Fibroblast of lung (primary cell): ENCODE measurements around the gene STPG1.

Experiments used
- CTCF ChIP-seq, 2 donors: IDR thresholded peaks in 1 of 2; conservative IDR thresholded peaks in 1 of 2; 1 replicate in 1 of 2; 2 replicates in 1 of 2; pipeline ENCODE4 v1.5.1; 2011 to 2012; ENCODE audit warnings: low read length in 2 of 2, control low read depth in 1 of 2, inconsistent platforms in 1 of 2, low read depth in 1 of 2, mild to moderate bottlenecking in 1 of 2
- EZH2 ChIP-seq: IDR thresholded peaks from 2 replicates; pipeline ENCODE4 v1.5.1; 2012; ENCODE audit warnings: low read length, control low read depth, mild to moderate bottlenecking; ENCODE audit errors: missing control alignments

DNA sequence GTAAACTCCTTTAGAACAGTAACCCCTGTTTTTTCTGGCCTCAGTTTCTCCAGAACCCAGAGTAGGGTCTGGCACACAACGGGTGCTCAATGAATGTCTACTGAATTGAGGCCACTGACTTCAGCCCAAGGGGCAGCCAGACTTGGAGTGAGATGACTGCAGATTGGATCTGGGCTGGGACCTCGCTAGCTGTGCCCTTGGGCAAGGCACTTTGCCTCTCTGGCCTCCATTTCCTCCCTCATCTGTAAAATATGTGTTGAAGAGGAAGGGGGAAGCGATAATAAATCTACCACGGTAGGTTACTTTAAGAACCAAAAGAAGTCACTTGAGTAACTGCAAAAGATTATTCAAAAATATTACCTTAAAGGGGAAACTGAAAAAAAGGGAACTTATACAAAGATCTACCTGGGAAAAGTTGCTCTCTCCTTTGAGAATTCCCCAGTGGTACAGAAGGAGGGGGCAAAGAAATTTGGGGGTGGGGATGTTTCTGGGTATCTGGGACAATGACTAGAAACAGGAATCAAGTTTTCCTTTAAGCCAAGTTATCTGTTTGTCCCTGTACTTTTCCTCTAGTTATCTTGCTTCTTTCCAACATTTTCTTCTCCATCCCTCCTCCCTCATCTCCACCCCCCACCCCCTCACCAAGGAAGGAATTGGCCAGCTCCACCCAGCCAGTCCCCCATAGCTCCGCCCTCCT lies 94.8 kb downstream of the STPG1 start:
- TF ChIP-seq CTCF (conservative IDR thresholded peaks at IDR 0.05 in 1 of 2, IDR thresholded peaks at IDR 0.05 in 1 of 2; ENCODE audit: low read depth in 1 of 2, low read length in 2 of 2) (no peak), EZH2 (no peak)
